NOMO-1 treated with DMSO at 0.1 percent for 48 hours (cell line): ENCODE results near the gene CD300E.

Experiments
- DNase-seq: peaks from one replicate; lab custom pipeline; 2025; ENCODE audit not compliant: unreplicated experiment; lab: John Stamatoyannopoulos, UW

Gene CD300E

DNA sequence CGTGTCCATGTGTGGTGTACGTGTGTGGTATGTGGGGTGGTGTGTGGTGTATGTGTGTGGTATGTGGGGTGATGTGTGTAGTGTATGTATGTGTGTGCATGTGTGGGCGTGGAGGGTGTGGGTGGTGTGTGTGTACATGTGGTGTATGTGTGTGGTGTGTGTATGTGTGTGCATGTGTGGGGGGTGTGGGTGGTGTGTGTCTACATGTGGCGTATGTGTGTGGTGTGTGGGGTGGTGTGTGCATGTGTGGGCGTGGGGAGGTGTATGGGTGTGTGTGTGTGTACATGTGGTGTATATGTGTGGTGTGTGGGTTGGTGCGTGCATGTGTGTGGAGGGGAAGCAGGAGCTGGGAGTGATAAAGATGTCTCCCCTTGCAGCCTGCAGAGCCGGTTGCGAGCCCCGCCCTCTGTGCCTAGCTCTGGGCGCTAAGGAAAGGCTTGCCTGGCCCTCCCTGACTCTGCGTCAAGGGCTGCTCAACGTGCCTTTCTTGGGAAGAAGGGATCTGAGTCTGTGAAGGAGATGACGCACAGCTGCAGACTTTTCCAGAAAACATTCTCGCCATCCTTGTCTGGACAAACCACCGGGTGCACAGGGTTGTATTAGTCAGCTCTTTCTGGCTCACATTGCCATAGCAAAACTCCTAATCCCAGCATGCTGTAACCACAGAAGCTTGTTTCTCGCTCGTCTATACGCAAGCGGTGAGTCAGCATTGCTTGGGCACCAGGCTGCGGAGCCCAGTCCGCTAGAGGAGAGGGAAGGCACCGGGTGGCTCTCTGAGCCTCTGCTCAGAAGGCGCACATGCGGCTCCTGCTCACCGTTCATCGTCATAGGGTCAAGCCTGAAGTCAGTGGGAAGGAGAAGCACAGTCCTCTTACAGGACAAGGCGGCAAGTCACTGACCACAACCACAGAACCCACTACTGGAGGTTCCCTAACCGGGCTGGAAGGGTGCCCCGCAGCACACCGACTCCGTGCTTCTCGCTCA, 54.2 kb downstream of the CD300E start:
- peak; percentile 88 for DNase-seq

DNA sequence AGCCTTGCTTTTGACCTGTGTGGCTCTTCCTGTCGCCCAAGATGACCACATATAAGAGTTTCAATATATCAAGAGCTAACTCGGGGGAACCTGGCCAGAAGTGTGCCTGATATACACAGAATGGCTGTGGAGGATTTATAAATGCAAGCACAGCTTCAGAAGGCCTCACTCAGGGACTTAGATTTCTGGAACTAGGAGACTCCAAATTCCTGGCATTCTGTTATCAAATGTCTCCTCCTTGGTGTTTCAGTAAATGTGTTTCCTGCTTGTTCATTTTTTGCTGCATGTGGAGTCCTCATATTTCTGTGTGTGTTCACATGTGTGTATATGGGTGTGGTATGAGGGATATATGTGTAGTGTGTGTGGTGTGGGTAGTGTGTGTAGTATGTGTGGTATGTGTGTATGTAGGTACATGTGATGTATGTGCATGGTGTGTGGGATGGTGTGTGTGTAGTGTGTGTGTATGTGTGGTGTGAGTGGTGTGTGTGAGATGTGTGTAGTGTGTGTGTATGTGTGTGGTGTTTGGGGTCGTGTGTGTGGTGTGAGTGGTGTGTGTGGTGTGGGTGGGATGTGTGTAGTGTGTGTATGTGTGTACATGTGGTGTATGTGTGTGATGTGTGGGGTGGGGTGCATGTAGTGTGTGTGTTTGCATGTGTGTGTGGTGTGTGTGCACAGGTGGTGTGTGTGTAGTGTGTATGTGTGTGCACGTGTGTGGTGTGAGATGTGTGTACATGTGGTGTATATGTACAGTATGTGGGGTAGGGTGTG, 55.2 kb downstream of the CD300E start:
- no peak for DNase-seq

DNA sequence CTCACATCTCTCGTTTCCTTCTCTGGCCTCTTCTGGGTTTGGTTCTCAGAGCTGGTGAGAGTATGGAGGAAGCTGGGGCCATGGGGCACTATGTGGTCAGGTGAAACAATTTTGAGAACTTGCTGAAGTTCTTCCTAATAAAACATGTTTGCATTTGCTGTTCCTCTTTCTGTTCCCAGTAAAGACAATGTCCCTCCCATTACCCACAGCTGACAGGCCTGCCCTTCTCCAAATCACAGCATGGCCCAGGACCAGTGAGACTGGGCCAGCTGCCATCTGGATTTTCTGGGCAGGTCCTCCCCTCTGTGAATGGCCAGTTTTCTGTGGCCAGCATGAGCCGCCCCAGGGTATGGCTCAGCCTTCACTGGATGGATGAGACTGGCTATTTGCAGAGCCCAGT, 56.1 kb downstream of the CD300E start, which contains the start of gene CD300H:
CD300H (minus strand) TSS at position 113 of the 400 bp plus-strand sequence.
- peak; percentile 79 for DNase-seq

DNA sequence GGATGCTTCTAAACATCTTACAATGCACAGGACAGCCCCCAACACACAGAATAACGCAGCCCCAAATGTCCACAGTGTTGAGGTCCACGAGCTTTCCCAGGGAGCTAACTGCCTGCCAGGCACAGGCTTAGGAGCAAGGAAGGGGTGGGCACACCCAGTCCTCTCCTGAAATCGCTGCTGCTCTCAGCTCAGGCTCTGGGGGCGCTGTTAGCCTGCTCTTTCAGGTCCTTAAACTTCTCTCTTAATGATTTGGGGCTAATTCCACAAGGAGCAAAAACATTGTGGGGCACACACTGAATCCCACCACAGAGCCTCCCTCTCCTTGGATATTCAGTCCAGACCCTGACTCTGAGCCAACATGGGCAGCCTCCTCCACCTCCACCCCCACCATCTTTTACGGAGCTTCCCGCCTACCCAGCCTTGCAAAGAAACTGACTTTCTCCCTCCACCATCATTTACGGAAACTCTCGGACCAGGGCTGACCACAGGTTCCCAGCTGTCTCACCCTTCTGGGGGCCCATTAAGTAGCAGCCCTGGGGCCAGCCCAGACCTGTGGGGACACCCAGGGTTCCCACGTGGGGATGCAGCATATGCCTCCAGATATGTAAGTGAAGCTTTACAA, 57.3 kb downstream of the CD300E start:
- DNase-seq = peak; percentile 21

DNA sequence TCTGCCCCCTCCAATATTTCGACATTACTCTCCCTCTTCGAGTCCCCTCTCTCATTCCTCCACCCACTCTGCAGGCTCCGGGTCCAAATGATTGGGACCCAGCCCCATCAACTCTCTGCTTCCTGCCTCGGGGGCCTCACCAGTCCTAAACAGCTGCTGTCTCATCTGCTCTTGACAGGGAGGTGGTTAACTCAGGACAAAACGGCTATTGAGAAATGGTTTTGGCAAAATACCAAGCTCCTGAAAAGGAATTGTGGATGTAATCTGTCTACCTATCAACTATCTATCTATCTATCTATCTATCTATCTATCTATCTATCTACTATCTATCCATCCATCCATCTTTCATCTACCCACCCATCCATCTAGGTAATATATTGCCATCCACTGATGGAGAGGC, 58.4 kb downstream of the CD300E start:
- no peak for DNase-seq

DNA sequence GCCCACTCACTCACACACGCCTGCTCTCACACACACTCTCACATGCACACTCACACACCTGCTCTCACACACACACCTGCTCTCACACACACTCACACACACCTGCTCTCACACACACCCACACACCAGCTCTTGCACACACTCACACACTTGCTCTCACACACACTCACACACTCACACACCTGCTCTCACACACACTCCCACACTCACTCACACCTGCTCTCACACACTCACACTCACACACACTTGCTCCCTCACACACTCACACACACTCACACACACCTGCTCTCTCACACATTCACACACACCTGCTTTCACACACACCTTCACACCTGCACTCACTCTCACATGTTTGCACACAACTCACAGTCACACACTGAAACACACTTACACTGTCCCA, 60.2 kb downstream of the CD300E start:
- no peak for DNase-seq

DNA sequence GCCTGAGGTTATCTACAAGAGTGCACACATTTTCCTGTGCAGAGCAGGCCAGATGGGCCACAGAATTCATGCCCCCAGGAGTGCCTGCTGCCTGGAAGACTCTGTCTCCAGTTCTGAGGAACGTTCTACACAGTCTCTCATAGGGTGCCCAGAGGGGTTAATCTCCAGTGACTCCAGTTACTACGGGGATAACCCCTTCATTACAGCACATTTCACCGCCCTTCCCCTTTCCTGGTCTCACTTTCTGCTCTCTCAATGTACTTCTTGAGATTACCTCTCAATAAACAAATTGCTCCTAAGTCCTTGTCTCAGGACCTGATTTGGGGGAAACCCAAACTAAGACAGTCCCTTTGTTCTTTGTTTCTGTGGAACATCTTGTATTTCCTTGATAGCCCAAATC, 62.0 kb downstream of the CD300E start:
- DNase-seq = no peak
